ENCODE measurements around the gene SDCCAG8.

- TF ChIP-seq CTCF (IDR thresholded peaks at IDR 0.05) (no peak), POLR2AphosphoS5 (IDR thresholded peaks at IDR 0.05; ENCODE audit: low read depth, low read length) (no peak), TCF7L2 (IDR thresholded peaks at IDR 0.05; ENCODE audit: low read depth, low read length) (no peak)
Observed at GRCh38 chr1:243471026-243471685, 215.3 kb downstream of the SDCCAG8 start.
